ENCODE results near the gene NUDT11.
"Not testable (repeated sequence)": the region's sequence is repeated elsewhere in the genome, so short reads cannot be mapped to it uniquely, and the experiment has no call there.

Gene NUDT11

DNA sequence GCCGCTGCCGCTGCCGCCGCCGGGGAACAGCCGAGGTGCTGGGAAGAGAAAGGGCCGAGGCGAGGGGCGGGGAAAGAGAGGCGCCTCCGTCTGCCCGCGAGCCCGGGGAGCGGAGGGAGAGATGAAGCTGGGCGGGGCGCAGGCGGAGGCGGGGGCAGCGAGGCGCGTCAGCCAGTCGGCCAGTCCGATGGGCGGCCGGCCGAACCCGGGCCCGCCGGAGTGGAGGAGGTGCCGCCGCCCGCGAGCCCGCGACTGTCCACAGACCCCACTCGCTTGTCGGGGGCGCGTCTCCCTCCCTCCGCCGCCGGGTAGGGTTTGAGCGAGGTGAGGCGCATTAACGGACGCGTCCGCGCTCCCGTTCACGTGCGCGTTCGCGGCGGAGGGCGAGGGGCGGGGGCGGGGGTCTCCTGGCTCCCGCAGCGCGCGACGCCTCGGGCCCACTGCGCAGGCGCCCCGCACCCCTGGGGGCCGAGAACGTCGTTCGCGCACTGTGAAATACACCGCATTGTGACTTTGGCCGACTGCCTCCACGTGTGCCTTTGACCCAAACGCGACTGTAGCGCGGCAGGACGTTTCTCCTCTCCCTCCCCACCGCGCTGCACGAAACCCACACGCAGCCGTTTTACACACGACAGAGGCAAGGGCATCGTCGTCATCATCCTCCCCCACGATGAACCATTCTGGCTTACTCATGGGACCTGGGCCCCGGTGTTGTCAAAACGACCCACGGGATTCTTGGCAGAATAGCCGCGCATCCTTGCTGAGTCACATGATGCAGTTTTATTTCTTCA is at the start of gene NUDT11:
Gene NUDT11 (minus strand): TSS at position 92 of the 791 bp plus-strand sequence. CDS start 148 bp downstream, outside the sequence.
- no peak for DNase-seq (ENCODE audit: low read depth)

DNA sequence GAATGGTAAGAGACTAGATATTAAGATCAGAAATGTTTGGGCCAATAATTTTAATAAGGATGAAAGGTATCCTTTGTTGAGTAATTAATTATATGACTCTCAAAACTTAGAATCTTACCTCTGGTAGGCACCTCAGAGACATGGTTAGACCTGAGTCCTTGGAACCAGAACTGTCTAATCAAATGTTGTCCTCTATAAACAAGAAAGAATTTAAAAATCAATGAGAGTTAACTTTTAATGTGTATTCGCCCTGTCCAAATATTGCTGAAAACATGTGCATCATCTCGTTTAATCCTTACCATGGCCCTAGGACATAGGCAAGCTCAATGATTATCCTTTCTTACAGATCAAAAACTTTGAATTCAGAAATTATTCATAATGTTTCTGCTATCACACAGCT is 24.0 kb upstream of the NUDT11 start:
- DNase-seq (ENCODE audit: low read depth): no peak

DNA sequence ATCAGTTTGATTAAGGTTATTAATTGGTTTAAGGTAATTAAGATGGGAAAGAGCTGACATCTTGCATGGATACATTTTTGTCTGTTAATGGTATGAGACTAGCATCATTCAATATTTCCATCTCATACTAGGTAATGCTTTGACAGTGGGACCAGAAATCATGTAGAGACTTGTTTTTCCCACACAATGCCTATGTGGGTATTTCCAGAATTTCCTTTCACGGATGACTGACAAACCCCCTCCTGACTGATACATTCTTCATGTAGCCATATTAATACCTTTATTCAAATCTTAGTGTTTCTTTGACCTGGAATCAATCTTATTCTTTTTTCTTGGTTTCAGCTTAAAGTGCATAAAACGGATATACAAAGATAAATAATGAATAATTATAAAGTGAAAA is 22.7 kb upstream of the NUDT11 start:
- not testable (repeated sequence) for DNase-seq (ENCODE audit: low read depth)

DNA sequence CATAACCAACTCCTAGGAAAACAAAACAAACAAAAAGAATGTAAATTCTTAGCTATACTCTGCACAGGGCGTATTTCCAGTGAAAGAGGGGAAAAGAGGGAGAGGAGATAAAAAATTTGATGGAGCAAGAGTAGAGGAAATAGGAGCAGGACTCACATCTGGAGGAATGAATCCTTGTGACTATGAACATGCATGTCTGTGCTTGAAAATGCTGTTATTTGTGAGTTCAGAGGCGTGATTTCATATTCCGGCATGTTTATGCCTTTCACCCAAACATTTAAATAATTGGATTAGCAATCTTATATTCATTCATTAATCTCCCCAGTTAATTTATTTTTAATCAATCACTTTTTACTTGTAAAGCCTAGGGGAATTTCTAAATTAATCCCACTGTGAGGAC is 11.2 kb upstream of the NUDT11 start:
- no peak for DNase-seq (ENCODE audit: low read depth)

DNA sequence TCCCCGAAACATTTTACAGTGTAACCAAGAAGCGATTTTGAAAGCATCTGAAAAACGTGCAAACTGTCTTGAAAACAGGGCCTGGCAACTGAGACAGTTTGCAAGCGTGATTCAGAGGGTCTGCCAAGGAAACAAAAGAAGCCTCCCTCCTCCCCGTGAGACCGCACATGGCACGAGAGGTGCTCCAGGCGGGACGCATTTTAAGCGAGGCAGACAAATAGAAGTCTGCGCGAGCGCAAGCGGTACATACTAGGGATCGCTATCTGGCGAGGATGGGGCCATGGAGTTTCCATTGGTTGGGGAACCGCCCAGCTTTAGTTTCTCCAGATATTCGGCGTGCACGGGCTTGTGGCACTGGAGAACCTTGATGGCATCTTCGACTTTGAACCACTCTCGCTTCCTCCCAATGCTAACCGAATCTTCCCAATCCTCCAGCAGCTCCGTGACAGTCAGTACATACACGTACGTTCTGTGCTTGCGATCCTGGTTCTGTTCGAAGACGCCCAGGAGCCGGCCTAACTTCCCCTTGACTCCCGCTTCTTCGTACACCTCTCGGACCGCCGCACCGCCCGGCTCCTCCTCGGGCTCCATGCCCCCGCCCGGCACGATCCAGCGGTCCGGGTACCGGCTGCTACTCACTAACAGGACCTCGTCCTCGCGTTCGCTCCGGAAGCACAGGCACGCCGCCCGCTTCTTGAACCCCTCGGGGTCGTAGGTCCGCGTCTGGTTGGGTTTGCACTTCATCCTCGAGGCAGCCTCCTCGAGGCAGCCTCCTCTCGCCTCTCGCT is 497 bp downstream of the NUDT11 start:
- DNase-seq (ENCODE audit: low read depth): not testable (repeated sequence)

- no peak for DNase-seq (ENCODE audit: low read depth)
Measured at GRCh38 chrX:51494409-51494808, 2.0 kb downstream of the NUDT11 start.

DNA sequence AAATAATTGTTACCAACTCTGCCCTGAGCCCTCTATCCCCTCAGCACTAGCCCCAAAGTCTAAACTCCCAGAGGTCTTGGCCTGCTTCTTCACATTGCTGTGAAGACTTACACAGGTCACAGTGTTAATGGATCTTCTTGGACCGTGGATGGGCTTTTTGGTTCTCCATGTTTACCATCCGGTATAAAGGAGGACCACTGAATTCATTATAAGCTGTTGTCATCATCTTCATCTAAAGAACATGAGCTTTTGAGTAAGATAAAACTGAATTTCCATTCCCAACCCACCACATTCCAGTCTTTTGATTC is 8.5 kb downstream of the NUDT11 start:
- no peak for DNase-seq (ENCODE audit: low read depth)

GRCh38 chrX:51484616-51485015 is 11.8 kb downstream of the NUDT11 start:
- DNase-seq (ENCODE audit: low read depth): no peak

GRCh38 chrX:51482411-51482810 is 14.0 kb downstream of the NUDT11 start:
- not testable (repeated sequence) for DNase-seq (ENCODE audit: low read depth)

GRCh38 chrX:51476930-51477329 is 19.5 kb downstream of the NUDT11 start:
- no peak for DNase-seq (ENCODE audit: low read depth)

DNA sequence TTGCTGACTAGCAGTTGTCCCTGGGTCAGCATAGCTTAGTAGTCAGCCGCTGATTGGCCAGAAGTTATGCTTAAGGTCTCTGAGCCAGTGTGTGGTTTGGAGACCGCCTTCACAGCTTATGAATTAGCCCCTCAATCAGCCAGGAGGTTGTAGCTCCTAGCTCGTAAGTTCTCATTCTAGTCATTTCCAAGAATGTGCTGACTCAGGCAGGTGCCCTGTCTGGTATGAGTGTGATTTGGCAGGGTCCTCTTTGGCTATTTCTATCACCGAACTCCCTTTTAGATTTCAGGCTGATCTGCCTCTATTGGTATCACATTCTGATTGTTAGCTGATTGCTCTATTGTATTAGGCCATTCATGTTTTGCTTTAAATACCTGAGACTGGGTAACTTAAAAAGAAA is 33.1 kb downstream of the NUDT11 start:
- no peak for DNase-seq (ENCODE audit: low read depth)

- peak; percentile 6 for DNase-seq (ENCODE audit: low read depth)
Measured at GRCh38 chrX:51461053-51462044, 35.0 kb downstream of the NUDT11 start.

- no peak for DNase-seq (ENCODE audit: low read depth)
Measured at GRCh38 chrX:51459125-51459524, 37.3 kb downstream of the NUDT11 start.

GRCh38 chrX:51456814-51457213 is 39.6 kb downstream of the NUDT11 start:
- DNase-seq (ENCODE audit: low read depth): no peak

GRCh38 chrX:51456246-51456645 is 40.1 kb downstream of the NUDT11 start:
- DNase-seq (ENCODE audit: low read depth): no peak

- DNase-seq (ENCODE audit: low read depth): no peak
Measured at GRCh38 chrX:51440365-51440764, 56.0 kb downstream of the NUDT11 start.

Measured in HS-5 (cell line).